ENCODE results near the gene PARP3. TPM values are rescaled to one million over a fixed set of nuclear protein-coding genes. Genes with fewer than 3 reads are reported as not detected.

Gene PARP3
- polyA plus RNA-seq, 1 of the 3 experiments (the other 2 are of a cell fraction): 31.1 TPM

GRCh38 chr3:51982838-51983577 lies 40.8 kb downstream of the PARP3 start, which contains the start of gene ACY1 (continued):
- TF ChIP-seq RXRA (IDR thresholded peaks at IDR 0.05; ENCODE audit: borderline replicate concordance, low read depth) (no peak), TAF1 (IDR thresholded peaks at IDR 0.05; ENCODE audit: borderline replicate concordance, low read depth, low read length) (peak; percentile 49; the same call in 1 of the 2 replicates), GABPA (IDR thresholded peaks at IDR 0.05; ENCODE audit: low read depth) (peak; percentile 57), RCOR1 (IDR thresholded peaks at IDR 0.05; ENCODE audit: low read length) (no peak), CTCF (IDR thresholded peaks at IDR 0.05) (peak; percentile 4; the same call in 1 of the 2 replicates), USF1 (IDR thresholded peaks at IDR 0.05; ENCODE audit: borderline replicate concordance, low read depth) (peak; percentile 89), MAX (IDR thresholded peaks at IDR 0.05; ENCODE audit: low read depth) (peak; percentile 98), EZH2phosphoT487 (IDR thresholded peaks at IDR 0.05; ENCODE audit: borderline replicate concordance, low read depth) (no peak), POLR2AphosphoS5 (IDR thresholded peaks at IDR 0.05; ENCODE audit: low read depth, low read length) (peak; percentile 32; the same call in 1 of the 2 replicates), TCF12 (IDR thresholded peaks at IDR 0.05) (no peak), RFX5 (IDR thresholded peaks at IDR 0.05; ENCODE audit: low read length) (no peak), MXI1 (IDR thresholded peaks at IDR 0.05; ENCODE audit: low read depth, low read length) (peak; percentile 95), NRF1 (IDR thresholded peaks at IDR 0.05; ENCODE audit: low read depth, low read length) (no peak; the same call in 1 of the 2 replicates), SMC3 (IDR thresholded peaks at IDR 0.05; ENCODE audit: low read depth, low read length) (0 out of 2 replicates have a peak, but pooled peaks have one; percentile 0), RAD21 (IDR thresholded peaks at IDR 0.05; ENCODE audit: low read length) (no peak), NFIC (IDR thresholded peaks at IDR 0.05; ENCODE audit: borderline replicate concordance) (no peak), USF2 (IDR thresholded peaks at IDR 0.05; ENCODE audit: borderline replicate concordance, low read depth, low read length) (peak; percentile 48), CHD2 (IDR thresholded peaks at IDR 0.05; ENCODE audit: low read length, partially characterized antibody) (no peak), FOXJ3 (CRISPR knock-in tag; IDR thresholded peaks at IDR 0.05) (no peak; the same call in 1 of the 2 replicates), MEF2A (IDR thresholded peaks at IDR 0.05; ENCODE audit: borderline replicate concordance, low read depth) (no peak), FOXM1 (IDR thresholded peaks at IDR 0.05; ENCODE audit: low read depth) (no peak), GATA2 (CRISPR knock-in tag; IDR thresholded peaks at IDR 0.05) (no peak)

All from SK-N-SH (cell line).